ENCODE results near the gene GRM8. TPM values are rescaled to one million over a fixed set of nuclear protein-coding genes. Genes with fewer than 3 reads are reported as not detected.

GRM8 gene
- polyA plus RNA-seq, 1 donor from 2014 or later, result 1.5 TPM

GRCh38 chr7:126718419-126718818, 534.3 kb downstream of the GRM8 start:
- Histone ChIP-seq H3F3A (ENCODE audit: insufficient read depth, low read length, poor library complexity, severe bottlenecking) (no peaks in the 10 kb centered on the region), H3K27ac (ENCODE audit: low read length) (no peak overlapping the region), H3K4me2 (ENCODE audit: low read length) (no peak overlapping the region), H3K4me3 (ENCODE audit: low read length) (no peak overlapping the region), H4K20me1 (ENCODE audit: insufficient read depth) (no peaks in the 10 kb centered on the region), H3K9me3 (ENCODE audit: low read length) (no peaks in the 10 kb centered on the region), H3K79me2 (replicated peaks; ENCODE audit: insufficient read depth, low read length) (no peaks in the 10 kb centered on the region), H3K9ac (ENCODE audit: low read length) (no peak overlapping the region), H3K36me3 (ENCODE audit: insufficient read depth, low read length) (no peaks in the 10 kb centered on the region), H3K27me3 (ENCODE audit: insufficient read depth, low read depth, low read length) (no peaks in the 10 kb centered on the region), H3K9me2 (ENCODE audit: insufficient read depth, low read length) (no peaks in the 10 kb centered on the region), H2AFZ (ENCODE audit: low read depth, low read length) (no peak overlapping the region)
- TF ChIP-seq EP300 (conservative IDR thresholded peaks at IDR 0.05; ENCODE audit: poor library complexity, severe bottlenecking), result no peak
- TF ChIP-seq MXI1 (conservative IDR thresholded peaks at IDR 0.05; ENCODE audit: poor library complexity, severe bottlenecking), result no peak
- TF ChIP-seq CTCF (IDR thresholded peaks at IDR 0.05; ENCODE audit: poor library complexity, severe bottlenecking), result no peak
- no peak for TF ChIP-seq POLR2AphosphoS5 (IDR thresholded peaks at IDR 0.05)
- TF ChIP-seq EZH2 (IDR thresholded peaks at IDR 0.05; ENCODE audit: borderline replicate concordance, insufficient read depth, low read length, poor library complexity, severe bottlenecking), result no peak
- TF ChIP-seq, protein P1, sequence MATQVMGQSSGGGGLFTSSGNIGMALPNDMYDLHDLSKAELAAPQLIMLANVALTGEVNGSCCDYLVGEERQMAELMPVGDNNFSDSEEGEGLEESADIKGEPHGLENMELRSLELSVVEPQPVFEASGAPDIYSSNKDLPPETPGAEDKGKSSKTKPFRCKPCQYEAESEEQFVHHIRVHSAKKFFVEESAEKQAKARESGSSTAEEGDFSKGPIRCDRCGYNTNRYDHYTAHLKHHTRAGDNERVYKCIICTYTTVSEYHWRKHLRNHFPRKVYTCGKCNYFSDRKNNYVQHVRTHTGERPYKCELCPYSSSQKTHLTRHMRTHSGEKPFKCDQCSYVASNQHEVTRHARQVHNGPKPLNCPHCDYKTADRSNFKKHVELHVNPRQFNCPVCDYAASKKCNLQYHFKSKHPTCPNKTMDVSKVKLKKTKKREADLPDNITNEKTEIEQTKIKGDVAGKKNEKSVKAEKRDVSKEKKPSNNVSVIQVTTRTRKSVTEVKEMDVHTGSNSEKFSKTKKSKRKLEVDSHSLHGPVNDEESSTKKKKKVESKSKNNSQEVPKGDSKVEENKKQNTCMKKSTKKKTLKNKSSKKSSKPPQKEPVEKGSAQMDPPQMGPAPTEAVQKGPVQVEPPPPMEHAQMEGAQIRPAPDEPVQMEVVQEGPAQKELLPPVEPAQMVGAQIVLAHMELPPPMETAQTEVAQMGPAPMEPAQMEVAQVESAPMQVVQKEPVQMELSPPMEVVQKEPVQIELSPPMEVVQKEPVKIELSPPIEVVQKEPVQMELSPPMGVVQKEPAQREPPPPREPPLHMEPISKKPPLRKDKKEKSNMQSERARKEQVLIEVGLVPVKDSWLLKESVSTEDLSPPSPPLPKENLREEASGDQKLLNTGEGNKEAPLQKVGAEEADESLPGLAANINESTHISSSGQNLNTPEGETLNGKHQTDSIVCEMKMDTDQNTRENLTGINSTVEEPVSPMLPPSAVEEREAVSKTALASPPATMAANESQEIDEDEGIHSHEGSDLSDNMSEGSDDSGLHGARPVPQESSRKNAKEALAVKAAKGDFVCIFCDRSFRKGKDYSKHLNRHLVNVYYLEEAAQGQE (IDR thresholded peaks at IDR 0.05; ENCODE audit: borderline replicate concordance), result no peak
- no peak for TF ChIP-seq SMC3 (conservative IDR thresholded peaks at IDR 0.05; ENCODE audit: poor library complexity)
- TF ChIP-seq RAD21 (conservative IDR thresholded peaks at IDR 0.05), result no peak
- no peak for TF ChIP-seq TAF1 (IDR thresholded peaks at IDR 0.05; ENCODE audit: low read depth)

DNA sequence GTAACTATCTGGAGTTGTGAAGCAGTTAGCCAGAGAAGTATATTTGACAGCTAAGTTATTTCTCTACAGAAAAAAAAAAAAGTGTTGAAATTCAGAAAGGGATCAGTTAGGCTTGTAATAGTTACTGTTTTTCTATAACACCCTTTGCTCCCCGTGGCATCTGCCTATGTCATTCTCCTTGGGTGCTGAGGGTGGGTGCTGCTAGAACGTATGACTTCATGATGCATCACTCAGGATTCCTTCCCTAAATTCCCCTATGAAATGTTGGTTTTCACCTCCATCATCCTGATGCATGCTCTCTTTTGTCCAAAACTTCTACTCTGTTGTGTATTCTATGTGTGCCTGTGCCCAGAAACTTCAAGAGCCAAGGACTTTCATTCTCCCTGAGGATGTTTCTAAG, 536.4 kb downstream of the GRM8 start:
- no peak overlapping the region for H3K9ac ChIP-seq (ENCODE audit: low read length)
- TF ChIP-seq, protein P1 (IDR thresholded peaks at IDR 0.05; ENCODE audit: borderline replicate concordance), result no peak
- TF ChIP-seq CTCF (IDR thresholded peaks at IDR 0.05; ENCODE audit: poor library complexity, severe bottlenecking), result no peak
- no peaks in the 10 kb centered on the region for H3K9me3 ChIP-seq (ENCODE audit: low read length)
- H3K36me3 ChIP-seq (ENCODE audit: insufficient read depth, low read length), result no peaks in the 10 kb centered on the region
- no peaks in the 10 kb centered on the region for H3K79me2 ChIP-seq (replicated peaks; ENCODE audit: insufficient read depth, low read length)
- no peaks in the 10 kb centered on the region for H3K27me3 ChIP-seq (ENCODE audit: insufficient read depth, low read depth, low read length)
- H3K27ac ChIP-seq (ENCODE audit: low read length), result no peak overlapping the region
- H2AFZ ChIP-seq (ENCODE audit: low read depth, low read length), result no peak overlapping the region
- H3K4me2 ChIP-seq (ENCODE audit: low read length), result no peak overlapping the region
- no peak overlapping the region for H3K4me3 ChIP-seq (ENCODE audit: low read length)
- no peaks in the 10 kb centered on the region for H3K9me2 ChIP-seq (ENCODE audit: insufficient read depth, low read length)
- no peaks in the 10 kb centered on the region for H3F3A ChIP-seq (ENCODE audit: insufficient read depth, low read length, poor library complexity, severe bottlenecking)
- no peaks in the 10 kb centered on the region for H4K20me1 ChIP-seq (ENCODE audit: insufficient read depth)

Data from neural cell (in vitro differentiated cells).